GM12874 (cell line): Measurements from ENCODE around the gene SYNE3.

ENCODE experiments used
- TF ChIP-seq, protein P1 (sequence below): IDR thresholded peaks from 2 replicates; pipeline ENCODE4 v1.5.1; 2011; ENCODE audit warnings: low read depth, mild to moderate bottlenecking, control low read depth, low read length, moderate library complexity; ENCODE audit not compliant: insufficient read depth

Gene SYNE3

GRCh38 chr14:95526483-95527386, 10.3 kb upstream of the SYNE3 start:
- TF ChIP-seq, protein P1, sequence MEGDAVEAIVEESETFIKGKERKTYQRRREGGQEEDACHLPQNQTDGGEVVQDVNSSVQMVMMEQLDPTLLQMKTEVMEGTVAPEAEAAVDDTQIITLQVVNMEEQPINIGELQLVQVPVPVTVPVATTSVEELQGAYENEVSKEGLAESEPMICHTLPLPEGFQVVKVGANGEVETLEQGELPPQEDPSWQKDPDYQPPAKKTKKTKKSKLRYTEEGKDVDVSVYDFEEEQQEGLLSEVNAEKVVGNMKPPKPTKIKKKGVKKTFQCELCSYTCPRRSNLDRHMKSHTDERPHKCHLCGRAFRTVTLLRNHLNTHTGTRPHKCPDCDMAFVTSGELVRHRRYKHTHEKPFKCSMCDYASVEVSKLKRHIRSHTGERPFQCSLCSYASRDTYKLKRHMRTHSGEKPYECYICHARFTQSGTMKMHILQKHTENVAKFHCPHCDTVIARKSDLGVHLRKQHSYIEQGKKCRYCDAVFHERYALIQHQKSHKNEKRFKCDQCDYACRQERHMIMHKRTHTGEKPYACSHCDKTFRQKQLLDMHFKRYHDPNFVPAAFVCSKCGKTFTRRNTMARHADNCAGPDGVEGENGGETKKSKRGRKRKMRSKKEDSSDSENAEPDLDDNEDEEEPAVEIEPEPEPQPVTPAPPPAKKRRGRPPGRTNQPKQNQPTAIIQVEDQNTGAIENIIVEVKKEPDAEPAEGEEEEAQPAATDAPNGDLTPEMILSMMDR = no peak

GRCh38 chr14:95525999-95526398, 9.5 kb upstream of the SYNE3 start:
- TF ChIP-seq, protein P1 = no peak

GRCh38 chr14:95524706-95525512, 8.5 kb upstream of the SYNE3 start:
- TF ChIP-seq, protein P1 = no peak

DNA sequence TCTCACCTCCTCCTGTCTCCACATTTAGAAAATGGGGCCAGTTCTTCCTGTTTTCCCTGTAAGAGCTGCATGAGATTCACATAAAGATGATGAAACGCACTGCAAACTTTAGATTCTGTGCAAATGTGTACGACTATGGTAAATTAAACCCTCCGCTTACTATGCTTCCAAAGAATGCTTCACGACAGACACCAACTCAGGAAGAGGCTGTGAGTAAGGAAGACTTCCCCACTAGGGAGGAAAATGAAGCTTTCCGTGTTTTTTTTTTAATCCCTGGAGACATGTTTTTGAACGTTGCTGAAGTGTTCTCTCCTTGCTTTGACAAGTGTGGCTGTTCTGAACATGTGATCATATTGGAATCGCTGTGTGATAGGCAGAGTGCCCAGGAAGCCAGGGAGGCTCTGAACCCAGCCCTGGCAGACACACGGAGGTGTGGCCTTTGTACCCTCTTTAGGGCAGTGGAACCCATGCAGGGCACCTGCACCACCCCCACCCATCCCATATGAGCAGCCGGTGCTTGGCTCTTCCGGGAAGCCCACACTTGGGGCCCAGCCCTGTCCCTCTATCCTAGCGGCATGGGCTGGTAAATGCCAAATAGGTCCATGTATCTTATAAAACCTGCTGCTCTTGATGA, 7.5 kb upstream of the SYNE3 start:
- TF ChIP-seq, protein P1 = no peak

DNA sequence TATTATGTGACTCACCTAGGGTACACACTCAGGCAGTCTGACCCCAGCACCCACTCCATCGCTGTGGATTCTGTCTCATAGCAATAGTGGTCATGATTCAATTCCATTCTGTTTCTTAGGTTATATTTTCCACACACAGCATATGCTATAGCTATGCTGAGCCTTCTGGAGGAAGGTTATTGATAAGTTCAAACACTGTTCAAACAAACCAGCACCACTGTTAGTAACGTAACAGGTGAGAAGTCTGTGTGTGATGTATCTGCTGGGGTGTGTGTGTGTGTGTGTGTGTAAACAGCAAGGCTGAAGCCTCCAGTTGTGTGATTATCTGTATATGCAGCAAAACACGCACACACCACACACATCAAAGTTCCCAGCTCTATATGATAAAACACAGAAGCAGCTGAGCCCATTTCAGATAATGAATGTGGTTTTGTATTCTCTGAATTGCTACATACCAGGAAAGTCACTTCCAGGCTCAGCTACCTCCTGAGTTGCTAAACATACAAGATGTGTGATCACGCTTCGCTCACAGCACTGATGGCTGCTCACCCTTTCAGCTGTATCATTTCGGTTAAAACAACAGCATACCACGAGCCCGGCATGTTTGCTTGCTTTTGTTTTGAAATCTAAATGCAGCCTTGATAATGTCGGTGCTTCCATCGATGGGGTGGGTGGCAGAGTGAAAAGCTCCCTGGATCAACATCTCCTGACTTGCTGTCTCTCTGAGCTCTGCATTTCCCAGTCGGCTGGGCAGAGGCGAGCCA, 6.8 kb upstream of the SYNE3 start:
- TF ChIP-seq, protein P1 = no peak

- TF ChIP-seq, protein P1 = no peak
These were observed 6.1 kb upstream of the SYNE3 start for GRCh38 chr14:95522556-95522955.
